SU-DHL-6 (cell line): ENCODE measurements around the gene CHMP1B.

ENCODE experiments used
- H2AFZ ChIP-seq: fragments of 200-600 bp; sonication (generic); 2 replicates; pipeline ENCODE4 v1.6.1; 2014; ENCODE audit warnings: low read depth, mild to moderate bottlenecking, moderate library complexity, mixed read lengths, antibody characterized with exemption, low read length; ENCODE audit not compliant: severe bottlenecking
- H3F3A ChIP-seq: fragments of 200-600 bp; shearing (Covaris generic); 2 replicates; pipeline ENCODE4 v1.6.0; 2016; ENCODE audit warnings: antibody characterized with exemption, mild to moderate bottlenecking; ENCODE audit not compliant: insufficient read depth
- H3K27ac ChIP-seq: fragments of 200-600 bp; sonication (generic); 2 replicates; pipeline ENCODE4 v1.5.1; 2016; ENCODE audit warnings: low read depth, mild to moderate bottlenecking, low read length, moderate library complexity, mixed read lengths
- H3K27me3 ChIP-seq: fragments of 200-600 bp; sonication (generic), shearing (Covaris generic); 2 replicates; pipeline ENCODE4 v1.6.0; 2014; ENCODE audit warnings: mild to moderate bottlenecking, low read length
- H3K36me3 ChIP-seq: fragments of 200-600 bp; sonication (generic); 2 replicates; pipeline ENCODE4 v1.6.1; 2014; ENCODE audit warnings: mild to moderate bottlenecking, low read length, mixed read lengths
- H3K4me2 ChIP-seq: fragments of 300-600, 200-600 bp; shearing (Covaris generic), sonication (generic); 2 replicates; pipeline ENCODE4 v1.6.0; 2014; ENCODE audit warnings: low read length, low read depth, mild to moderate bottlenecking; ENCODE audit not compliant: poor library complexity, severe bottlenecking
- H3K4me3 ChIP-seq: fragments of 200-600 bp; sonication (generic); 2 replicates; pipeline ENCODE4 v1.5.1; 2014; ENCODE audit warnings: antibody characterized with exemption, low read length, mild to moderate bottlenecking, mixed read lengths; ENCODE audit not compliant: insufficient read depth, poor library complexity, severe bottlenecking
- H3K79me2 ChIP-seq: fragments of 200-600 bp; sonication (generic); 2 replicates; pipeline ENCODE4 v1.6.1; 2014; ENCODE audit warnings: mild to moderate bottlenecking, low read length, moderate library complexity; ENCODE audit not compliant: insufficient read depth
- H3K9ac ChIP-seq: fragments of 200-600 bp; sonication (generic); 2 replicates; pipeline ENCODE4 v1.7.0; 2014; ENCODE audit warnings: mild to moderate bottlenecking, low read length
- H3K9me2 ChIP-seq: fragments of 200-600 bp; sonication (generic); replicated peaks from 2 replicates; pipeline ENCODE4 v1.6.1; 2014; ENCODE audit warnings: low read length; ENCODE audit not compliant: insufficient read depth
- H3K9me3 ChIP-seq: fragments of 200-600 bp; sonication (generic); 2 replicates; pipeline ENCODE4 v1.6.1; 2014; ENCODE audit warnings: low read length, mixed read lengths; ENCODE audit not compliant: insufficient read depth
- H4K20me1 ChIP-seq: fragments of 200-600 bp; sonication (generic); 2 replicates; pipeline ENCODE4 v1.6.1; 2014; ENCODE audit warnings: low read depth, mild to moderate bottlenecking, antibody characterized with exemption, low read length, moderate library complexity, mixed read lengths
- CTCF ChIP-seq: fragments of 200-600 bp; sonication (generic); IDR thresholded peaks from one replicate; pipeline ENCODE4 v1.5.1; 2017; ENCODE audit warnings: antibody characterized with exemption, mild to moderate bottlenecking, low read length, moderate library complexity; ENCODE audit not compliant: insufficient read depth, poor library complexity, severe bottlenecking
- EZH2phosphoT487 ChIP-seq: fragments of 200-600 bp; sonication (generic), shearing (Covaris generic); conservative IDR thresholded peaks from 2 replicates; pipeline ENCODE4 v1.6.1; 2018; ENCODE audit warnings: mild to moderate bottlenecking, antibody characterized with exemption, low read length, moderate library complexity, mixed read lengths

Gene CHMP1B

GRCh38 chr18:11865071-11865470 is 13.9 kb downstream of the CHMP1B start:
- TF ChIP-seq CTCF (no peak), EZH2phosphoT487 (no peak)
- no peaks in the 10 kb centered on the region for H3K27me3 ChIP-seq

GRCh38 chr18:11866329-11866728 is 15.1 kb downstream of the CHMP1B start:
- no peak overlapping the region for H2AFZ ChIP-seq
- no peak overlapping the region for H3K9ac ChIP-seq
- no peak overlapping the region for H3K4me3 ChIP-seq
- H3K79me2 ChIP-seq: no peaks in the 10 kb centered on the region
- no peaks in the 10 kb centered on the region for H3K9me2 ChIP-seq
- H4K20me1 ChIP-seq: no peaks in the 10 kb centered on the region
- no peaks in the 10 kb centered on the region for H3K9me3 ChIP-seq
- H3K4me2 ChIP-seq: no peak overlapping the region
- H3K27me3 ChIP-seq: no peaks in the 10 kb centered on the region
- H3K27ac ChIP-seq: no peak overlapping the region
- TF ChIP-seq CTCF: no peak
- TF ChIP-seq EZH2phosphoT487: no peak
- no peaks in the 10 kb centered on the region for H3K36me3 ChIP-seq
- H3F3A ChIP-seq: no peaks in the 10 kb centered on the region

More at GRCh38 chr18:11865071-11865470, 13.9 kb downstream of the CHMP1B start:
- H3K9me2 ChIP-seq: no peaks in the 10 kb centered on the region
- no peak overlapping the region for H3K4me3 ChIP-seq
- no peak overlapping the region for H2AFZ ChIP-seq
- H3K79me2 ChIP-seq: no peaks in the 10 kb centered on the region
- no peak overlapping the region for H3K27ac ChIP-seq
- no peak overlapping the region for H3K4me2 ChIP-seq
- H3F3A ChIP-seq: no peaks in the 10 kb centered on the region
- no peaks in the 10 kb centered on the region for H3K36me3 ChIP-seq
- no peaks in the 10 kb centered on the region for H4K20me1 ChIP-seq
- no peak overlapping the region for H3K9ac ChIP-seq
- no peaks in the 10 kb centered on the region for H3K9me3 ChIP-seq

- no peaks in the 10 kb centered on the region for H3F3A ChIP-seq
- no peak overlapping the region for H2AFZ ChIP-seq
- no peaks in the 10 kb centered on the region for H3K79me2 ChIP-seq
Measured at GRCh38 chr18:11866764-11867163, 15.6 kb downstream of the CHMP1B start.

More at GRCh38 chr18:11866764-11867163, 15.6 kb downstream of the CHMP1B start:
- Histone ChIP-seq H3K4me2 (no peak overlapping the region), H3K36me3 (no peaks in the 10 kb centered on the region), H3K9me3 (no peaks in the 10 kb centered on the region), H4K20me1 (no peaks in the 10 kb centered on the region), H3K9ac (no peak overlapping the region), H3K27me3 (no peaks in the 10 kb centered on the region), H3K9me2 (no peaks in the 10 kb centered on the region), H3K27ac (no peak overlapping the region), H3K4me3 (no peak overlapping the region)
- TF ChIP-seq CTCF (no peak), EZH2phosphoT487 (no peak)
